Hippocampal formation (tissue), 2 donors: ENCODE measurements around the gene SLC7A4.

Source experiments
- DNase-seq, 2 donors: peaks; one replicate each; lab custom pipeline; 2025; lab: John Stamatoyannopoulos, UW

SLC7A4 gene

GRCh38 chr22:20986365-20986764, 46.0 kb downstream of the SLC7A4 start:
- no peak for DNase-seq

DNA sequence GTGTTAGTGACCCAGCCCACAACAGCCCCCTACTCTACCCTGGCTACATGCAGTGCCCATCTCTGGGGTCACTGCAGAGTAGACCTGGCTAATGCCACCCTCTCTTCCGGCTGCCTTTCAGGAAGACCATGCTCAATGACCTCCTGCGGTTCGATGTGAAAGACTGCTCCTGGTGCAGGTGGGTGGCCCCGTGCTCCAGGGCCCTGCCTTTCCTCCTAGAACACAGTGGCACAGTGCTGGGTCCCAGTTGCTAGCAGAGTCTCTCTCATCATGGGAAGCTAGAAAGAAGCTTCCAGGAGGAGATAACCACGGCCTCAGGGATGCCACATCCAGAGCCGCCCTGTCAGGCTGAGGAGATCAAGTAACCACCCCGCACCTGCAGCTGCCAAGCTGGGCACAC, 46.6 kb downstream of the SLC7A4 start:
- no peak for DNase-seq

DNA sequence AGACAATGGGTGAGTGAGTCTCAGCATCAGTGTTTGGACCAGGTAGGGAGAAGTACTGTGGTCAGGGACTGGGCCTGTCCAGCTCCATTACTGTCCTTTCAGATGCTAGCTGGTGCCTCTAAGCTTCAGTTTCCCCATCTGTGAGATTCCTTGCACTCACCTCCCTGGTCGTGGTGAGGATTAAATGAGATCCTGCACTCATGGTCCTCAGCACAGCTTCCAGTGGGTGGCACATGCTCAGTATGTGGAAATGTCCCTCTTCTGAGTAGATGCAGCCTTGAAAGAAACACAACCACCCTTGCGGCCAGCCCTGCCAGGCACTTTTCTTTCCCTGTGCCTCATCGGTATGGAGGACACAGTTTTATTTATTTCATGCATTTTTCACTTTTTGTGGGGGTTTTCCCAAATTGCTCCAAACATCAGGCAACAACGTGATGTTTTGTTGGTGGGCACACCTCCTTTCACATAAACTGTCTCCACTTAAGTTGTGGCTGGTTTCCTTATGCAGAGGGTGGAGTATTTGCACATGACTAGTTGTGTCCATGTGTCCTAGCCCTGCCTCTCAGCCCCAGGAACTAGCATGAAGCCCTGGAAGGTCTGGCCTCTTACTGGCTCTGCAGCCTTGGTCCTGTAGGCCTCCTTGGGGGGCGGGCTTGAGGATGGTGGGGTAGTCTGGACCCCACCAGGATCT, 49.1 kb downstream of the SLC7A4 start:
- DNase-seq: no peak

DNA sequence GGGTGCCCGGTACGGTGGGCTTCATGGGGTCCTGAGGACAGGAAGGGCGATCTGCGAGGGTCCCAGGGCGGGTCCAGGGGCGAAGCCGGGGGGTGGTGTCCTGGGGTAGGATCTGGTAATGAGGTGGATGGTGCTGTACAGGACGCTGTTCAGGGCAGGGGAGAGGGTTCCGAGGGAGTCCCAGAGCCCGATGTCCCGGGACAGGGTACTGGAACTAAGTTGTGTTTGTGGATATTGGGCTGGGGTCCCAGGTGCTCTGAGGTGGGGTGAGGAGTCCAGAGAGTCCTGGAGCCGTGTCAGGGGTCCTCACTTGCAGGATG, 49.8 kb downstream of the SLC7A4 start:
- no peak for DNase-seq

DNA sequence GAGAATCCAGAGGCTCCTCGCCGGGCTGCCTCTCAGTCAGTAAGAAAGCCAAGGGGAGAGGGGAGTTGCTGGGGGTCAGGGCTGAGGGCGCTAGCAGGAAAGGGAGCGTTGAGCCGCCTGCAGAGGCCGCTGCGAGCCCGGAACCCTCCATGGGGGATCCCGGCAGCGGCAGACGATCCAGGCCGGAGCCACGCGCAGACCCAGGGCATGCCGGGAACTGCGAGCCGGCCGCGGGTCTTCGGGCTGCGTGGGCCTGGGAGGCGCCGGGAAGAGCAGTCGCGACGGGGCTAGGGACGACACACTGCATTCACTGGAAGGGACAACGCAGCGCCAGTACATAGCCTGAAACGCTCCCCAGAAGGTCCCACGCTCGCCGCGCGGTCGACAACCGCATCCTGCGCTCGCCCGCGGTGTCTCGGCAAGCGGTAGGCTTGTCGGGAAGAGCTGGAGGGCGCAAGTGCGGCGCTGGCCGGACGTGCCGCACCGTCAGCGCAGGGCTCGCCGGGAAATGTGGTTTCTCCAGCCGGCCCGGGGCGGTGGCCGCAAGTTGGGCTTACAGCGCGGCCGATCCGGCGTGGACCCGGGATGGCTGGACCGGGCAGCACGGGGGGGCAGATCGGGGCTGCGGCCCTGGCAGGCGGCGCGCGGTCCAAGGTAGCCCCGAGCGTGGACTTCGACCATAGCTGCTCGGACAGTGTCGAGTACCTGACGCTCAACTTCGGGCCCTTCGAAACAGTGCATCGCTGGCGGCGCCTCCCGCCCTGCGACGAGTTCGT, 50.4 kb downstream of the SLC7A4 start, which contains the start of gene LZTR1:
Gene LZTR1 (plus strand): TSS at position 511 of the 776 bp plus-strand sequence. CDS start 75 bp downstream, at position 586.
- peak; percentile 80 to 85 for DNase-seq

- no peak for DNase-seq
These were observed 51.2 kb downstream of the SLC7A4 start for GRCh38 chr22:20980938-20981722.

DNA sequence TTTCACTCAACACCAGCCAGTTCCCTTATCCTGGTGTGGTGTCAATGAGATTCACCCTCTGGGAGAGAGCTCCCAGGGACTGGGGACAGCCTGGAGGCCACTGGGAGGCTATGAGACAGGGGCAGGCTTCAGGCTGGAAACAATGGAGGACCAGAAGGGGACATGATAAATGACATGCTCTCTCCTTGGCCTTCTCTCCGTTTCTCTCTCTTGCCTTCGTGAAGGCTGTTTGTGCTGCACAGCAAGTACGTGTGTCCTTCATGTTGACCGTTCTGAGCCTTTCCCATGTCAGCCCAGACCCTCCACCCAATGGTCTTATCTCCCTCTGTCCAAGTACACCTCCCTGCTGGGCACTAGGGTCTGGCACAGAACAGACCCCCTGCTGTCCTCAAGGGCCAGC, 51.8 kb downstream of the SLC7A4 start:
- no peak for DNase-seq

GRCh38 chr22:20979940-20980453, 52.4 kb downstream of the SLC7A4 start:
- DNase-seq: no peak

DNA sequence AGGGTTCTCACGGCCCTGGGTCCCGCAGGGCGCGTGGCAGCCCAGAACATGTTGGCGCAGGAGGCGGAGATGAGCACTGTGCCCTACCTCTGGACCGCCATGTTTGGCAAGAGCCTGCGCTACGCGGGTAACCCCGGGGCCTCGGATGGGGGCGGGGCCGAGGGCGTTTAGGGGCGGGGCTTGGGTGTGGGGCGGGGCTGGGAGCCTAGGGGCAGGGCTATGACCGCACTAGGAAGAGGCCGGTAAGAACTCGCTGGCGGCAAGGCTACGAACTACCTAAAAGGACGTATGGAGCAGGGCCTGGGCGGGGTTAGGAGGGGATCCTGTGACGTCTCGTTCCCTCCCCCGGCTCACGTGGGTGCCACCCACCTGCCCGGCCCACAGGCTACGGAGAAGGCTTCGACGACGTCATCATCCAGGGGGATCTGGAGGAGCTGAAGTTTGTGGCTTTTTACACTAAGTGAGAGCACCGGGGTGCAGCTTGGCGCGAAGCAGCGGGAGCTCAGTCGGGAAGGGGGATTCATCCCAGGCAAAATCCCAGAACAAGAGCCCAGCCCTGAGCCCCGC, 53.0 kb downstream of the SLC7A4 start:
- DNase-seq: no peak
